NB4 (cell line): ENCODE data around the gene XRCC5.

Experiments used
- DNase-seq: peaks from one replicate; pipeline ENCODE4 v3.0.0; 2010; ENCODE audit warnings: low read depth
- H3K4me3 ChIP-seq: one replicate; pipeline ENCODE4 v1.5.1; 2011; ENCODE audit warnings: mild to moderate bottlenecking, low read depth, low read length, moderate library complexity
- MYC ChIP-seq: IDR thresholded peaks from 2 replicates; pipeline ENCODE4 v1.6.1; 2011; ENCODE audit warnings: low read depth, low read length
- POLR2A ChIP-seq: IDR thresholded peaks from 2 replicates; pipeline ENCODE4 v1.6.1; 2011; ENCODE audit warnings: mild to moderate bottlenecking; ENCODE audit not compliant: insufficient read length; ENCODE audit errors: extremely low read depth
- TF ChIP-seq, protein P1 (sequence below): IDR thresholded peaks from one replicate; pipeline ENCODE4 v1.5.1; 2012; ENCODE audit warnings: low read depth, low read length
- TF ChIP-seq, protein P2 (sequence below): IDR thresholded peaks from 2 replicates; pipeline ENCODE4 v1.6.1; 2011; ENCODE audit warnings: low read depth, low read length

The XRCC5 gene

DNA sequence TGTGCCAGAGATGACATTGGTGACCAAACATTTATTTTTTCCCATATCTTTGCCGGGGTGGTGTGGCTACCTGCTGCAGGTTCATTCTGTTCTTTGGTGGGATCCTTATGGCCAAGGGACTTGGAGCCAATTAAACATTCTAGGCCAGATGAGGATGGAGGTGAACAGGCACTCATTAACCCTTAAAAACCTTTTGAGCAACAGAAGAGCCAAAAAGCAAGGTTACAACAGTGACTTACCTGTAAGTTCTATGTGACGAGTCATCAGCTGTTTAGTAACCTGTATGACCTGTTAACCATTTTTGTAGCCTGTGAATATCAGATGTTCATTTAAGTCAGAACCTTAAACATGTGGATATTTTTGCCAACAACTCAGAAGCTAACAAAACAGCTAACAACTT is 105.6 kb downstream of the XRCC5 start:
- H3K4me3 ChIP-seq: no peak overlapping the region
- DNase-seq: no peak
- no peak for TF ChIP-seq MYC
- no peak for TF ChIP-seq POLR2A
- TF ChIP-seq, protein P1, sequence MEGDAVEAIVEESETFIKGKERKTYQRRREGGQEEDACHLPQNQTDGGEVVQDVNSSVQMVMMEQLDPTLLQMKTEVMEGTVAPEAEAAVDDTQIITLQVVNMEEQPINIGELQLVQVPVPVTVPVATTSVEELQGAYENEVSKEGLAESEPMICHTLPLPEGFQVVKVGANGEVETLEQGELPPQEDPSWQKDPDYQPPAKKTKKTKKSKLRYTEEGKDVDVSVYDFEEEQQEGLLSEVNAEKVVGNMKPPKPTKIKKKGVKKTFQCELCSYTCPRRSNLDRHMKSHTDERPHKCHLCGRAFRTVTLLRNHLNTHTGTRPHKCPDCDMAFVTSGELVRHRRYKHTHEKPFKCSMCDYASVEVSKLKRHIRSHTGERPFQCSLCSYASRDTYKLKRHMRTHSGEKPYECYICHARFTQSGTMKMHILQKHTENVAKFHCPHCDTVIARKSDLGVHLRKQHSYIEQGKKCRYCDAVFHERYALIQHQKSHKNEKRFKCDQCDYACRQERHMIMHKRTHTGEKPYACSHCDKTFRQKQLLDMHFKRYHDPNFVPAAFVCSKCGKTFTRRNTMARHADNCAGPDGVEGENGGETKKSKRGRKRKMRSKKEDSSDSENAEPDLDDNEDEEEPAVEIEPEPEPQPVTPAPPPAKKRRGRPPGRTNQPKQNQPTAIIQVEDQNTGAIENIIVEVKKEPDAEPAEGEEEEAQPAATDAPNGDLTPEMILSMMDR: no peak
- TF ChIP-seq, protein P2, sequence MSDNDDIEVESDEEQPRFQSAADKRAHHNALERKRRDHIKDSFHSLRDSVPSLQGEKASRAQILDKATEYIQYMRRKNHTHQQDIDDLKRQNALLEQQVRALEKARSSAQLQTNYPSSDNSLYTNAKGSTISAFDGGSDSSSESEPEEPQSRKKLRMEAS: no peak

DNA sequence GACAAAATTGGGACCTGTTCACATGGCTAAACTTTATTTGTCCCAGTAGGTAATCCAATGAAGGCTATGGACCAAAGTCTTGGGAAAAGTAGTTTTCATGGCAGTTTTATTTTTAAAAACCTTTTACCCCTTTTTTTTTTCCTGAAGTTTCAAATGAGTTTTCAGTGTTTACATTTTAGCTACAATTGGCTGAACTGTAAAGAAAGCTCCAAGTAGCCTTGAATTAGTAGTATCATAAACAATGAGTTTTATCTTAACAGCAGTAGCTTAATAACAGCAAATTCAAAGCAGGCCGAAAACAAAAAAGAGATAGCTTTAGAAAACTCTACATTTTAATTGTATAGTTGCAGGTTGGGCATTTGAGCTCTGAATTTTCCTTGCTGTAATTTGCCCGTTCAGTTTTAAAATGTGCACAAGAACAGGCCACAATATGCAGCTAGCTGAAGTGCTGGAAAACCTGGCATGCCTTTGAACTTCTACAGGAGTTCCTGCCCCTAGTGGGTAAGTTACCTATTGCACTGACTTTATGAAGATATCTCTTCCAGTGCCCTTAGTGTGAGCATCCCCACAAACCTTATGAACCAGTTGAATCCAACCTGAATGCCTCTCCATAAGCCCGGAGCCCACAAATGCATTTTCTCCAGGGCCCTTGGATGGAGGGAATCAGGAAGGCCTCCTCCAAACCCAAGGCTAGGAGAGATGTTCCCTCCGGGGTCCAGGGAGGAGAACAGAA is 106.7 kb downstream of the XRCC5 start:
- TF ChIP-seq, protein P2: no peak
- TF ChIP-seq, protein P1: peak; percentile 38
- peak; percentile 38 for DNase-seq
- H3K4me3 ChIP-seq: no peak overlapping the region

DNA sequence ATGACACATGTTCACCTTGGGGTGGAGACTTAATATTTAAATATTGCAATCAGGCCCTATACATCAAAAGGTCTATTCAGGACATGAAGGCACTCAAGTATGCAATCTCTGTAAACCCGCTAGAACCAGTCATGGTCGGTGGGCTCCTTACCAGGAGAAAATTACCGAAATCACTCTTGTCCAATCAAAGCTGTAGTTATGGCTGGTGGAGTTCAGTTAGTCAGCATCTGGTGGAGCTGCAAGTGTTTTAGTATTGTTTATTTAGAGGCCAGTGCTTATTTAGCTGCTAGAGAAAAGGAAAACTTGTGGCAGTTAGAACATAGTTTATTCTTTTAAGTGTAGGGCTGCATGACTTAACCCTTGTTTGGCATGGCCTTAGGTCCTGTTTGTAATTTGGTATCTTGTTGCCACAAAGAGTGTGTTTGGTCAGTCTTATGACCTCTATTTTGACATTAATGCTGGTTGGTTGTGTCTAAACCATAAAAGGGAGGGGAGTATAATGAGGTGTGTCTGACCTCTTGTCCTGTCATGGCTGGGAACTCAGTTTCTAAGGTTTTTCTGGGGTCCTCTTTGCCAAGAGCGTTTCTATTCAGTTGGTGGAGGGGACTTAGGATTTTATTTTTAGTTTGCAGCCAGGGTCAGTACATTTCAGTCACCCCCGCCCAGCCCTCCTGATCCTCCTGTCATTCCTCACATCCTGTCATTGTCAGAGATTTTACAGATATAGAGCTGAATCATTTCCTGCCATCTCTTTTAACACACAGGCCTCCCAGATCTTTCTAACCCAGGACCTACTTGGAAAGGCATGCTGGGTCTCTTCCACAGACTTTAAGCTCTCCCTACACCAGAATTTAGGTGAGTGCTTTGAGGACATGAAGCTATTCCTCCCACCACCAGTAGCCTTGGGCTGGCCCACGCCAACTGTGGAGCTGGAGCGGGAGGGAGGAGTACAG is 108.1 kb downstream of the XRCC5 start:
- no peak overlapping the region for H3K4me3 ChIP-seq
- DNase-seq: peak; percentile 62
- TF ChIP-seq, protein P2: no peak
- TF ChIP-seq POLR2A (no peak), MYC (no peak)
- TF ChIP-seq, protein P1: no peak

DNA sequence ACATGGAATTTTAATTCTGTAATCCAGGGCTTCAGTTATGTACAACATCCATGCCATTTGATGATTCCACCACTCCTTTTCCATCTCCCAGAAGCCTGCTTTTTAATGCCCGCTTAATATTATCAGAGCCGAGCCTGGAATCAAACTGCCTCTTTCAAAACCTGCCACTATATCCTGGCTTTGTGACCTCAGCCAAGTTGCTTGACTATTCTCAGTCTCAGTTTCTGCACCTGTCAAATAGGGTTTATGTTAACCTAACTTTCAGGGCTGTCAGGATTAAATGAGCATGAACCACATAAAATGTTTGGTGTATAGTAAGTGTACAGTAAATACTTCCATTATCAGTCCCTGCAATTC is 108.7 kb downstream of the XRCC5 start:
- H3K4me3 ChIP-seq: no peak overlapping the region
- no peak for TF ChIP-seq MYC
- no peak for TF ChIP-seq POLR2A
- TF ChIP-seq, protein P2: no peak
- TF ChIP-seq, protein P1: no peak
- DNase-seq: no peak

DNA sequence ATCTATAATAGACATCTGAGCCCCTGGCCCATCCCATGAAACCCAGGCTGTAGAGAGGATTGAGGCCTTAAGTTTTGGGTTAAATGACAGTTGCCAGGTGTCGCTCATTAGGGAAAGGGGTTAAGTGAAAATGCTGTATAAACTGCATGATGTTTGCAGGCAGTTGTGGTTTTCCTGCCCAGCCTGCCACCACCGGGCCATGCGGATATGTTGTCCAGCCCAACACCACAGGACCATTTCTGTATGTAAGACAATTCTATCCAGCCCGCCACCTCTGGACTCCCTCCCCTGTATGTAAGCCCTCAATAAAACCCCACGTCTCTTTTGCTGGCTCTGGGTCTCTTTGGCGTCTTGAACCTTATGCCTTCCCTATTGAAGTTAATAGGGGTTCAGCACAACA is 110.7 kb downstream of the XRCC5 start:
- TF ChIP-seq, protein P1: no peak
- TF ChIP-seq POLR2A (no peak), MYC (no peak)
- TF ChIP-seq, protein P2: no peak
- no peak for DNase-seq
- H3K4me3 ChIP-seq: no peak overlapping the region
